A673 (cell line): ENCODE results near the gene FRMD4A. TPM values are rescaled to one million over a fixed set of nuclear protein-coding genes. Genes with fewer than 3 reads are reported as not detected.
"Not testable (repeated sequence)": the region's sequence is repeated elsewhere in the genome, so short reads cannot be mapped to it uniquely, and the experiment has no call there.

Source experiments
- BruUV-seq: library from RNA; stranded (reverse); fragments of 400-500 nt; replicated peaks from 2 replicates; lab custom pipeline; 2021; lab: Mats Ljungman, UMichigan
- CTCF ChIA-PET: fragments of 300-600 bp; sonication (Branson Sonifier 250); formaldehyde crosslinking; loops from one replicate; lab custom pipeline; 2022; ENCODE audit warnings: antibody characterized with exemption; lab: Charles Lee
- POLR2A ChIA-PET: fragments of 300-600 bp; sonication (Branson Sonifier 250); formaldehyde crosslinking; loops from one replicate; lab custom pipeline; 2022; ENCODE audit warnings: antibody characterized with exemption; ENCODE audit not compliant: low non-redundant PET; lab: Charles Lee
- DNase-seq: peaks from one replicate; pipeline ENCODE4 v3.0.0-alpha.2; 2015; ENCODE audit warnings: low spot score
- H3K27ac ChIP-seq: fragments of 200-600 bp; sonication (generic); 2 replicates; pipeline ENCODE4 v1.5.1; 2016; ENCODE audit warnings: mixed run types, low read depth, mild to moderate bottlenecking, mixed read lengths, antibody characterized with exemption, low read length; ENCODE audit not compliant: poor library complexity, severe bottlenecking
- H3K27me3 ChIP-seq: fragments of 200-600 bp; sonication (generic); replicated peaks from 2 replicates; pipeline ENCODE4 v1.6.1; 2017; ENCODE audit warnings: mixed run types, low read depth, mild to moderate bottlenecking, mixed read lengths, antibody characterized with exemption, low read length; ENCODE audit not compliant: insufficient read depth, poor library complexity
- H3K36me3 ChIP-seq: fragments of 200-600 bp; sonication (generic); 2 replicates; pipeline ENCODE4 v1.6.1; 2016; ENCODE audit warnings: mixed run types, mild to moderate bottlenecking, mixed read lengths, antibody characterized with exemption, low read length; ENCODE audit not compliant: insufficient read depth, poor library complexity, severe bottlenecking
- H3K4me1 ChIP-seq: fragments of 200-600 bp; sonication (generic); 2 replicates; pipeline ENCODE4 v1.6.1; 2017; ENCODE audit warnings: mixed run types, mild to moderate bottlenecking, mixed read lengths, antibody characterized with exemption, low read length; ENCODE audit not compliant: insufficient read depth, poor library complexity, severe bottlenecking
- H3K4me3 ChIP-seq: fragments of 200-600 bp; sonication (generic); 2 replicates; pipeline ENCODE4 v1.5.1; 2016; ENCODE audit warnings: low read depth, mixed run types, mild to moderate bottlenecking, mixed read lengths, low read length; ENCODE audit not compliant: poor library complexity, severe bottlenecking
- H3K9me3 ChIP-seq: fragments of 200-600 bp; sonication (generic); 2 replicates; pipeline ENCODE4 v1.6.1; 2016; ENCODE audit warnings: mixed run types, low read depth, mild to moderate bottlenecking, mixed read lengths, antibody characterized with exemption, low read length; ENCODE audit not compliant: poor library complexity, severe bottlenecking
- EZH2 ChIP-seq: fragments of 200-600 bp; sonication (generic); IDR thresholded peaks from 2 replicates; pipeline ENCODE4 v1.6.1; 2017; ENCODE audit warnings: borderline replicate concordance, low read depth, mild to moderate bottlenecking, mixed read lengths, antibody characterized with exemption, low read length; ENCODE audit not compliant: poor library complexity, severe bottlenecking
- intact Hi-C: fragments of 100-400 bp; cut with micrococcal nuclease; formaldehyde crosslinking; loops from one replicate; pipeline ENCODE4 v1.10.0; 2022; ENCODE audit not compliant: unreplicated experiment
- total RNA-seq: library from RNA; stranded (reverse); gene quantifications from 2 replicates; pipeline ENCODE4 v1.2.3, GENCODE V29; 2021
- TF ChIP-seq, protein P1 (sequence below): fragments of 300-800, 200-600 bp; sonication (generic); conservative IDR thresholded peaks from 2 replicates; pipeline ENCODE4 v1.5.1; 2017; ENCODE audit warnings: low read depth, mild to moderate bottlenecking, antibody characterized with exemption, low read length, moderate library complexity, mixed read lengths

FRMD4A gene
- total RNA-seq, 1 experiment from 2014 or later = 26.3 TPM

GRCh38 chr10:13921941-13922340 is 408.8 kb downstream of the FRMD4A start:
- no peak overlapping the region for H3K27ac ChIP-seq
- CTCF ChIA-PET = interaction anchor here (0.6 kb wide), 1 partner anchor 88 kb away, joined by 3 read pairs; no protein-coding TSS in a partner anchor

DNA sequence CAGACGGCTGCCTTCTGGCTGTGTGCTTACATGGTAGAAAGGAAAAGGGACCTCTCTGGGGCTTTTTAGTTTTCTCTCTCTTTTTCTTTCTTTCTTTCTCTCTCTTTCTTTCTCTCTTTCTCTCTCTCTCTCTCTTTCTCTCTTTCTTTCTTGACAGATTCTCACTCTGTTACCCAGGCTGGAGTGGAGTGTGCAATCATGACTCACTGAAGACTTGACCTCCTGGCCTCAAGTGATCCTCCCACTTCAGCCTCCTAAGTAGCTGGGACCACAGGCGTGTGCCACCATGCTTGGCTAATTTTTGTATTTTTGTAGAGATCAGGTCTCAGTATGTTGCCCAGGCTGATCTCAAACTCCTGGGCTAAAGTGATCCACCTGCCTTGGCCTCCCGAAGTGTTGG is 409.6 kb downstream of the FRMD4A start:
- CTCF ChIA-PET, H3K27me3 ChIP-seq, H3K36me3 ChIP-seq, POLR2A ChIA-PET, H3K4me3 ChIP-seq, H3K4me1 ChIP-seq, BruUV-seq, DNase-seq, intact Hi-C loops, H3K9me3 ChIP-seq, H3K27ac ChIP-seq: not testable (repeated sequence)

More at GRCh38 chr10:13921941-13922340, 408.8 kb downstream of the FRMD4A start:
- TF ChIP-seq, protein P1, sequence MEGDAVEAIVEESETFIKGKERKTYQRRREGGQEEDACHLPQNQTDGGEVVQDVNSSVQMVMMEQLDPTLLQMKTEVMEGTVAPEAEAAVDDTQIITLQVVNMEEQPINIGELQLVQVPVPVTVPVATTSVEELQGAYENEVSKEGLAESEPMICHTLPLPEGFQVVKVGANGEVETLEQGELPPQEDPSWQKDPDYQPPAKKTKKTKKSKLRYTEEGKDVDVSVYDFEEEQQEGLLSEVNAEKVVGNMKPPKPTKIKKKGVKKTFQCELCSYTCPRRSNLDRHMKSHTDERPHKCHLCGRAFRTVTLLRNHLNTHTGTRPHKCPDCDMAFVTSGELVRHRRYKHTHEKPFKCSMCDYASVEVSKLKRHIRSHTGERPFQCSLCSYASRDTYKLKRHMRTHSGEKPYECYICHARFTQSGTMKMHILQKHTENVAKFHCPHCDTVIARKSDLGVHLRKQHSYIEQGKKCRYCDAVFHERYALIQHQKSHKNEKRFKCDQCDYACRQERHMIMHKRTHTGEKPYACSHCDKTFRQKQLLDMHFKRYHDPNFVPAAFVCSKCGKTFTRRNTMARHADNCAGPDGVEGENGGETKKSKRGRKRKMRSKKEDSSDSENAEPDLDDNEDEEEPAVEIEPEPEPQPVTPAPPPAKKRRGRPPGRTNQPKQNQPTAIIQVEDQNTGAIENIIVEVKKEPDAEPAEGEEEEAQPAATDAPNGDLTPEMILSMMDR = no peak
- TF ChIP-seq EZH2 = no peak
- Histone ChIP-seq H3K36me3 (no peaks in the 10 kb centered on the region), H3K9me3 (no peaks in the 10 kb centered on the region), H3K4me1 (no peaks in the 10 kb centered on the region), H3K27me3 (peaks cover 4% of the 10 kb centered on the region), H3K4me3 (no peak overlapping the region)
- intact Hi-C loops = no loop called here
- no TSS peak for BruUV-seq
- POLR2A ChIA-PET = no interaction called here
- no peak for DNase-seq

DNA sequence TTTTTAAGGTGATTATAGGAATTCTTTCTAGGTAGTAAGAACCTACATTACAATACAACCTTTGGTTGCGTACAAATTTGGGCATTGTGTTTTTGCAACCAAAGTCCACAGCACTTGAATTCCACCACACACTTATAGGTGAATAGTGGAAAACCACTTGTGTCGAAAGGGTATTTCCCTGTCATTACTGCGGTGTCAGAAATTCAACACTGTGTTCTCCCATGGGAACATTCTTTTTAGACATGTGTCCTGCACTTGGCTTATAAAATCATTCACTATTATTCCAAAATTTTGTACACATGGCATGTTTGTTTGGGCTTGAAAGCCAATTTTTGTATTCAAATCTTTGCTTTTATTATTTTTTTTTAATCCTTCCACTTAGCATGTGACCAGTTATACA is 410.3 kb downstream of the FRMD4A start:
- Histone ChIP-seq H3K36me3 (no peaks in the 10 kb centered on the region), H3K27ac (no peak overlapping the region), H3K27me3 (peaks cover 4% of the 10 kb centered on the region), H3K4me3 (no peak overlapping the region), H3K4me1 (no peaks in the 10 kb centered on the region), H3K9me3 (no peaks in the 10 kb centered on the region)
- no peak for DNase-seq
- BruUV-seq = no TSS peak
- CTCF ChIA-PET = no interaction called here
- intact Hi-C loops = no loop called here
- POLR2A ChIA-PET = no interaction called here
- TF ChIP-seq, protein P1 = no peak
- TF ChIP-seq EZH2 = no peak

DNA sequence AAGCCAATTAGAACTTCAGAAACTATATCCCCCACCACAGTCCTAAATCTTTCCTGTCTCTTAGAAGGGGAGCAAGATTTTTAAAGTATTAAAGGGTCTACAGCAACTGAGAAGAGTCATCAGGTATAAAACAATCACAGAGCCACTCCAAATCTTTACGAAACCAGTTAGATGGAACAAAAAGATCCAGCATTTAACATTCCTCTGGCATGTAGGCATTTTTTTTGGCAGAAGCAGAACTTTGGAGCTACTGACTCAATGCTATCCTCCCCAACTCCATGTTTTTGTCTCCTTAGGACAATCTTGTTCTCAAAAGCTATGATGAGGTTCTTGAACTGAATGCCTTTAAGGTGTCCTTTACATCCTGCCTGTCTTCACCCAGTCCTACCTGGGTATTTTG is 410.7 kb downstream of the FRMD4A start:
- Histone ChIP-seq H3K4me3 (no peak overlapping the region), H3K36me3 (no peaks in the 10 kb centered on the region), H3K4me1 (no peaks in the 10 kb centered on the region), H3K9me3 (no peaks in the 10 kb centered on the region), H3K27me3 (peaks cover 4% of the 10 kb centered on the region), H3K27ac (no peak overlapping the region)
- intact Hi-C loops = no loop called here
- TF ChIP-seq, protein P1 = no peak
- no peak for TF ChIP-seq EZH2
- ChIA-PET CTCF (no interaction called here), POLR2A (no interaction called here)
- BruUV-seq = no TSS peak
- DNase-seq = no peak
